Glutamatergic neuron (in vitro differentiated cells): ENCODE measurements around the gene RPL28. TPM values are rescaled to one million over a fixed set of nuclear protein-coding genes. Genes with fewer than 3 reads are reported as not detected.

Experiments used
- DNase-seq: peaks from one replicate; pipeline ENCODE4 v3.0.0; 2022
- H3K27ac Mint-ChIP-seq: one replicate; pipeline ENCODE4 v1.8.0; 2020; ENCODE audit warnings: mild to moderate bottlenecking, mixed read lengths, inconsistent platforms; ENCODE audit not compliant: unreplicated experiment
- H3K27me3 Mint-ChIP-seq: one replicate; pipeline ENCODE4 v1.8.0; 2020; ENCODE audit warnings: mild to moderate bottlenecking, moderate library complexity, mixed read lengths, inconsistent platforms; ENCODE audit not compliant: unreplicated experiment
- H3K36me3 Mint-ChIP-seq: one replicate; pipeline ENCODE4 v1.8.0; 2020; ENCODE audit warnings: mild to moderate bottlenecking, mixed read lengths, inconsistent platforms; ENCODE audit not compliant: unreplicated experiment
- H3K4me1 Mint-ChIP-seq: one replicate; pipeline ENCODE4 v1.8.0; 2020; ENCODE audit warnings: mild to moderate bottlenecking, low read depth, mixed read lengths, inconsistent platforms; ENCODE audit not compliant: unreplicated experiment
- H3K4me3 Mint-ChIP-seq: one replicate; pipeline ENCODE4 v1.8.0; 2020; ENCODE audit warnings: mild to moderate bottlenecking, mixed read lengths, inconsistent platforms; ENCODE audit not compliant: unreplicated experiment
- H3K9me3 Mint-ChIP-seq: one replicate; pipeline ENCODE4 v1.8.0; 2020; ENCODE audit warnings: mild to moderate bottlenecking, moderate library complexity, mixed read lengths, inconsistent platforms; ENCODE audit not compliant: unreplicated experiment
- CTCF ChIP-seq: fragments of 200-600 bp; sonication (generic); IDR thresholded peaks from one replicate; pipeline ENCODE4 v1.5.0; 2021; ENCODE audit not compliant: partially characterized antibody, unreplicated experiment
- total RNA-seq: library from RNA; stranded (reverse); fragmentation: NEBNext Ultra II Directional; extraction: Animal tissue kit (Norgen Biotek cat#: 25700); gene quantifications from one replicate; pipeline ENCODE4 v1.2.1, GENCODE V29; 2021; ENCODE audit not compliant: unreplicated experiment

RPL28 gene
- total RNA-seq, 1 donor from 2014 or later, result 1,087 TPM

DNA sequence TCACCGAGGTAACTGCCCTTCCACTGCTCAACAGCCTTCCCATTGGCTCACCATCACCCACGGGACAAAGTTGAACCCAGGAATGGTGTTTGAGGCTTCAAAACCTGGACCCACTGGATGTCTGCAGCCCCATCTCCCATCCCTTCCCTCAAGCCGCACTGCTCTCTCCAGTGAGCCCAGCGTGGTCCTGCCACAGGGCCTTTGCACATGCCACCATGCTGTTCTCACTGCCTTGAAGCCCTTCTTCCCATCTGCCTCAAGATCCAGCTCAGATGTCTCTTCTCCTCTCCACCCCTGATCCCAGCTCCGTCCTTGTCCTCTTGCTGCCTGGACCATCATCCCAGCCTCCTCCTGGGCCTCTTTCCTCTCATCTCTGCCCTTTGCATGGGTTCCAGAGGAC, 53.3 kb downstream of the RPL28 start:
- no peak for TF ChIP-seq CTCF
- DNase-seq, result no peak
- H3K4me3 Mint-ChIP-seq, result peak overlapping the region; percentile 38
- H3K4me1 Mint-ChIP-seq, result peaks cover 10% of the 10 kb centered on the region
- H3K9me3 Mint-ChIP-seq, result peaks cover 12% of the 10 kb centered on the region
- no peak overlapping the region for H3K27ac Mint-ChIP-seq
- peaks cover 31% of the 10 kb centered on the region for H3K27me3 Mint-ChIP-seq
- H3K36me3 Mint-ChIP-seq, result peaks cover 17% of the 10 kb centered on the region

DNA sequence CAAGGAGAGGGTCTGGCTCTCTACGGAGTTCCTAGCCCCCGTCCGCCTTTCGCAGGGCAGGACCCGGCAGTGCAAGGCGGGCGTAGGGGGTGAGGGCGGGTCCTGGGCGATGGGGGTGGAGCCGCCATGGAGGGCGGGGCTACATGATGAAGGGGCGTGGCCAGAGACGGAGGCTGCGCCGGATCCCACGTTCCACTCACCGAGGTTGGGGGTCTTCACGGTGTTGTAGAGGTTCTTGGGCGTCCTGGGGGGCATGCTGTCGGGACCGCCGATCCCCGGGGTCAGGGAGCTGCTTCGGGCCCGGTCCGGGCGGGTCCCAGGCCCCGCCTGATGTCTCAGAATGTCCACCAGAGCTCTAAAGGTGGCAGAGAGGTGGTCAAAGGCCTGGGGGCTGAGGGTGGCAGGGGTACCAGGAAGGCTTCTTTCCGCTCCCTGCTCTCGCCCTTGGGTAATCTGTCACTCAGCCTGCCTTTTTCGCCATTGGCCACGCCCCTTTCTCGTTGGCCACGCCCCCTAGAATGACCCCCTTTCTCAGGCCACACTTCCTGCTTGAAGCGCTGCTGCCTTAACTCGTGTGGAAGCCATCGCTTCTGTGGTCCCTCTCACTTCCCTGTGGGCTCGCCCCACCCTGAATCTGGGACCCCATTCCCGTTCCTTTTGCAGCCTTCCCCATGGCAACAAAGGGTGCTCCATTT, 54.8 kb downstream of the RPL28 start:
- DNase-seq, result peak; percentile 69
- peaks cover 39% of the 10 kb centered on the region for H3K27me3 Mint-ChIP-seq
- peak overlapping the region; percentile 49 for H3K27ac Mint-ChIP-seq
- no peak for TF ChIP-seq CTCF
- peak overlapping the region; percentile 58 for H3K4me3 Mint-ChIP-seq
- peaks cover 12% of the 10 kb centered on the region for H3K9me3 Mint-ChIP-seq
- peaks cover 10% of the 10 kb centered on the region for H3K4me1 Mint-ChIP-seq
- H3K36me3 Mint-ChIP-seq, result peaks cover 17% of the 10 kb centered on the region

DNA sequence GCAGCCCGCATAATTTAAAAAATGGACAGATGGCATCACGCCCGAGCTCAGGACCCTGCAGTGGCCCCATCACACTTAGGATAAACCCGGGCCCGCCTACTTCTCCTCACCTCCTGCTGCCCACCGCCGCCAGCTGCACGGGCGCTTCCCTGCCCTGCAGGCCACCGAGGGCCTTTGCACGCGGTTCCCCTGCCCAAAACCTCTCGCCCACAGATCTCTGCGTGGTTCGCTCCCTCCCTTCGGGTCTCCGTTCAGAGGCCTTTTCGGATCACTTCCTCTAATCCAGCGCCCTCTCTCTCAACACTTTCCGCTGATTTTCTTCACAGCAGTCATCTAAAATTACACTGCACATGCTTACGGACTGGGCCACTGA, 55.6 kb downstream of the RPL28 start:
- Mint-ChIP-seq H3K9me3 (peaks cover 16% of the 10 kb centered on the region), H3K27ac (no peak overlapping the region), H3K4me1 (peaks cover 10% of the 10 kb centered on the region), H3K4me3 (peak overlapping the region; percentile 58), H3K27me3 (peaks cover 42% of the 10 kb centered on the region), H3K36me3 (peaks cover 20% of the 10 kb centered on the region)
- TF ChIP-seq CTCF, result no peak
- DNase-seq, result no peak

- peaks cover 16% of the 10 kb centered on the region for H3K9me3 Mint-ChIP-seq
- no peak for TF ChIP-seq CTCF
- H3K27ac Mint-ChIP-seq, result no peak overlapping the region
- peaks cover 10% of the 10 kb centered on the region for H3K4me1 Mint-ChIP-seq
- H3K36me3 Mint-ChIP-seq, result peaks cover 20% of the 10 kb centered on the region
- DNase-seq, result no peak
- H3K27me3 Mint-ChIP-seq, result peaks cover 42% of the 10 kb centered on the region
- H3K4me3 Mint-ChIP-seq, result peak overlapping the region; percentile 58
Observed at GRCh38 chr19:55441692-55442321, 56.1 kb downstream of the RPL28 start.

DNA sequence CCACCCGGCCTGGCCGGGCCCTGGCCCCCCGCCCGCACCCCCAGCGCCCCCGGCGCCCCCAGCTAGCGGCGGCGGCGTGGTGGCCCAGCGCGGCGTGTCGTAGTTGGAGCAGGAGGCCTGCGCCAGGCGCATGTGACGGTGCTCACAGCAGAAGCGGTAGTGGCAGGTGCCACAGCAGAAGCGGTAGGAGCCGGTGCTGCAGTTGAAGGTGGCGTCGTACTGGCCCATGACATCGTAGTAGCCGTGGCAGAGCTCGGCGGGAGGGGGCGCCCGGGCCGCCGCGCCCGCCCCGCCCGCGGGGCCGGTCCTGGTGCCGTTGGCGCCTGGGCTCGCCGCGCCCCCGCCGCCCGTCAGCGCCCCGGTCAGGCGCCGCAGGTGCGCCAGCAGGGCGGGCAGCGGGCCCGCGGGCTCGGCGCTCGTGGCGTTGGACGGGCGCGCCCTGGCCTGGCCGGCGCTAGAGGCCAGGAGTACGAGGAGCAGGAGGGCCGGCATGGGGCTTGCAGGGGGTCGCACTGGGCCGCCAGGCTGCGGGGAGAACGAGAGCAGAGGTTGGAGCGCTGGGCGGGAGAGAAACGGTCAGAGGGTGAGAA, 56.7 kb downstream of the RPL28 start:
- H3K27me3 Mint-ChIP-seq, result peaks cover 42% of the 10 kb centered on the region
- H3K36me3 Mint-ChIP-seq, result peaks cover 20% of the 10 kb centered on the region
- DNase-seq, result no peak

More for the DNA sequence above, 56.7 kb downstream of the RPL28 start:
- Mint-ChIP-seq H3K27ac (no peak overlapping the region), H3K4me3 (no peak overlapping the region), H3K4me1 (peaks cover 10% of the 10 kb centered on the region), H3K9me3 (peaks cover 16% of the 10 kb centered on the region)
- TF ChIP-seq CTCF, result no peak
